ENCODE data around the gene OBP2A. TPM values are rescaled to one million over a fixed set of nuclear protein-coding genes. Genes with fewer than 3 reads are reported as not detected.
A peak's percentile ranks its signal among the peaks of the same experiment; 100 is the strongest.

OBP2A gene
- total RNA-seq, 4 donors from 2014 or later = not detected

GRCh38 chr9:135503371-135504261, 42.3 kb upstream of the OBP2A start:
- peaks cover 0 to 43% of the 10 kb centered on the region in 2 donors for H3K36me3 ChIP-seq
- H3K4me1 ChIP-seq = peaks cover 2 to 40% (median 15%) of the 10 kb centered on the region in 3 donors
- no peaks in the 10 kb centered on the region for H3K27me3 ChIP-seq
- H3K9me3 ChIP-seq = peaks cover 0 to 3% (median 0%) of the 10 kb centered on the region in 3 donors
- ATAC-seq = no peak
- no peak overlapping the region for H3K4me3 ChIP-seq
- TF ChIP-seq EP300 (IDR thresholded peaks at IDR 0.05) (no peak), POLR2AphosphoS5 (IDR thresholded peaks at IDR 0.05) (no peak), POLR2A (IDR thresholded peaks at IDR 0.05) (no peak)
- TF ChIP-seq, protein P1, sequence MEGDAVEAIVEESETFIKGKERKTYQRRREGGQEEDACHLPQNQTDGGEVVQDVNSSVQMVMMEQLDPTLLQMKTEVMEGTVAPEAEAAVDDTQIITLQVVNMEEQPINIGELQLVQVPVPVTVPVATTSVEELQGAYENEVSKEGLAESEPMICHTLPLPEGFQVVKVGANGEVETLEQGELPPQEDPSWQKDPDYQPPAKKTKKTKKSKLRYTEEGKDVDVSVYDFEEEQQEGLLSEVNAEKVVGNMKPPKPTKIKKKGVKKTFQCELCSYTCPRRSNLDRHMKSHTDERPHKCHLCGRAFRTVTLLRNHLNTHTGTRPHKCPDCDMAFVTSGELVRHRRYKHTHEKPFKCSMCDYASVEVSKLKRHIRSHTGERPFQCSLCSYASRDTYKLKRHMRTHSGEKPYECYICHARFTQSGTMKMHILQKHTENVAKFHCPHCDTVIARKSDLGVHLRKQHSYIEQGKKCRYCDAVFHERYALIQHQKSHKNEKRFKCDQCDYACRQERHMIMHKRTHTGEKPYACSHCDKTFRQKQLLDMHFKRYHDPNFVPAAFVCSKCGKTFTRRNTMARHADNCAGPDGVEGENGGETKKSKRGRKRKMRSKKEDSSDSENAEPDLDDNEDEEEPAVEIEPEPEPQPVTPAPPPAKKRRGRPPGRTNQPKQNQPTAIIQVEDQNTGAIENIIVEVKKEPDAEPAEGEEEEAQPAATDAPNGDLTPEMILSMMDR (IDR thresholded peaks at IDR 0.05) = no peak
- 85% methylated on average over 17 of the region's 41 CpGs; no CpG with 5 or more reads in 1 of the 2 donors for WGBS, 2 donors (ENCODE audit: low coverage in 1 of 2)
- no peak overlapping the region for H3K27ac ChIP-seq

- TF ChIP-seq, protein P1 (IDR thresholded peaks at IDR 0.05) = peak in 3 of 4 experiments; percentile 41 to 71 (median 58)
- TF ChIP-seq POLR2A (IDR thresholded peaks at IDR 0.05) = no peak
- no peak for TF ChIP-seq EP300 (IDR thresholded peaks at IDR 0.05)
- 50% methylated on average over 1 of the region's 21 CpGs; no CpG with 5 or more reads in 1 of the 2 donors for whole genome bisulfite sequencing, 2 donors (ENCODE audit: low coverage in 1 of 2)
- peaks cover 0 to 12% (median 0%) of the 10 kb centered on the region in 3 donors for H3K9me3 ChIP-seq
- H3K36me3 ChIP-seq = peaks cover 0 to 43% of the 10 kb centered on the region in 2 donors
- H3K4me1 ChIP-seq = peaks cover 2 to 33% (median 13%) of the 10 kb centered on the region in 3 donors
- ATAC-seq = no peak
- no peak overlapping the region for H3K4me3 ChIP-seq
- no peaks in the 10 kb centered on the region for H3K27me3 ChIP-seq
- no peak overlapping the region for H3K27ac ChIP-seq
Observed at GRCh38 chr9:135504262-135505243, 41.4 kb upstream of the OBP2A start.

DNA sequence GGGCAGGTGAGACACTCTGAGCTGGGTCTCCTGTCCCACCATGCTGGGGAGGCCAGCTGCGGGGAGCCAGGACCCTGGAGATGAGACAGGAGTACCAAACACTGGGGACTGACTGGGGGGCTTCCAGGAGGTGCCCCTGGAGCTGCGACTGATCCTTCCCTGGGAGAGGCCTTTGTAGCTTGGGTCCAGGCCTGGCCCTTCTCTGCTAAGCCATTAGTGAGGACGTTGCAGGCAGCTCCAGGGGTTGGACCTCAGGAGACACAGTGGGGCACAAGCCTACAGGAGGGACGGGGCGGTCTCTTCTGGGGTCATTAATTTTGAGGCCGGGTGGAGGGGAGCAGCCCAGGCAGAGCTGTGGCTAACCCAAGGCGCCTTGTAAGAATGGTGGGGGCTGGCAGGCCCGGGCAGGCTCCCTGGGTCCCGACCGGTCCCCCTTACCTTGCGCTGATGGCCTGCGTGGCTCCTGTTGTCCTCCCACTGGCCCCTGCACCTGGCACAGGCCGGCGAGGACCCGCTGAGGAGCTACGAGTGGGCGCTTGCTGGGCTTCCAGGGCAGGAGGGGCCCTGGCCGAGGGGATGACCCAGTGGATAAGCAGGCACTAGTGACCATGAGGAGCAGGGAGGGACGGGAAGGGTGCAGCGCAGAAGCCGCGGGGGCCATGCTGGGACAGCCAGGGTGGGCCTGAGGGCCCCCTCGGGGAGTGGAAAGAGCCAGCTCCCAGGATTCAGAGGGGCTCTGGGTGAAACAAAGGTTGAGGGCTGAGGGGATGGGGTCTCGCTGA, 40.3 kb upstream of the OBP2A start:
- TF ChIP-seq POLR2A (IDR thresholded peaks at IDR 0.05) (no peak), EP300 (IDR thresholded peaks at IDR 0.05) (no peak), POLR2AphosphoS5 (IDR thresholded peaks at IDR 0.05) (no peak)
- TF ChIP-seq, protein P1 (IDR thresholded peaks at IDR 0.05) = no peak
- Histone ChIP-seq H3K36me3 (peaks cover 0 to 43% of the 10 kb centered on the region in 2 donors), H3K27me3 (no peaks in the 10 kb centered on the region), H3K27ac (no peak overlapping the region), H3K4me3 (no peak overlapping the region), H3K9me3 (peaks cover 0 to 16% (median 0%) of the 10 kb centered on the region in 3 donors), H3K4me1 (peaks cover 2 to 27% (median 12%) of the 10 kb centered on the region in 3 donors)
- no peak for ATAC-seq
- WGBS, 2 donors (ENCODE audit: low coverage in 1 of 2) = 70% methylated on average over 2 of the region's 24 CpGs; no CpG with 5 or more reads in 1 of the 2 donors

- Histone ChIP-seq H3K36me3 (peaks cover 0 to 43% of the 10 kb centered on the region in 2 donors), H3K4me3 (no peak overlapping the region), H3K9me3 (peaks cover 0 to 16% (median 0%) of the 10 kb centered on the region in 3 donors), H3K27me3 (no peaks in the 10 kb centered on the region), H3K4me1 (peaks cover 2 to 21% (median 8%) of the 10 kb centered on the region in 3 donors), H3K27ac (no peak overlapping the region)
- 58 to 100% methylated on average over 1 to 7 of the region's 14 CpGs for WGBS, 2 donors (ENCODE audit: low coverage in 1 of 2)
- TF ChIP-seq POLR2AphosphoS5 (IDR thresholded peaks at IDR 0.05) (no peak), POLR2A (IDR thresholded peaks at IDR 0.05) (no peak), EP300 (IDR thresholded peaks at IDR 0.05) (no peak)
- TF ChIP-seq, protein P1 (IDR thresholded peaks at IDR 0.05) = no peak
- no peak for ATAC-seq
Observed at GRCh38 chr9:135506327-135507103, 39.4 kb upstream of the OBP2A start.

Data from gastroesophageal sphincter (tissue), 4 donors.